Hematopoietic multipotent progenitor cell treated with erythropoietin and hydrocortisone succinate and interleukin-3 and kit ligand, for 4 days (in vitro differentiated cells): ENCODE data around the gene ATPAF1.
A peak's percentile ranks its signal among the peaks of the same experiment; 100 is the strongest.
"Not testable (repeated sequence)": the region's sequence is repeated elsewhere in the genome, so short reads cannot be mapped to it uniquely, and the experiment has no call there.

Source experiments
- DNase-seq: peaks from one replicate; pipeline ENCODE4 v3.0.0-alpha.2; 2015

ATPAF1 gene

GRCh38 chr1:46667782-46668760 lies at the start of gene ATPAF1:
TSS of gene ATPAF1 (minus strand) at chr1:46668364. CDS start at chr1:46668322, 42 bp downstream.
- DNase-seq: peak; percentile 91

- DNase-seq: no peak
Observed at GRCh38 chr1:46717654-46718053, 49.5 kb upstream of the ATPAF1 start.

GRCh38 chr1:46714976-46715375 lies 46.8 kb upstream of the ATPAF1 start:
- peak; percentile 44 for DNase-seq

GRCh38 chr1:46708121-46708520 lies 40.0 kb upstream of the ATPAF1 start:
- DNase-seq: no peak

- no peak for DNase-seq
Observed at GRCh38 chr1:46705408-46705807, 37.2 kb upstream of the ATPAF1 start.

GRCh38 chr1:46703927-46704641 lies 35.9 kb upstream of the ATPAF1 start:
- no peak for DNase-seq

GRCh38 chr1:46699666-46700065 lies 31.5 kb upstream of the ATPAF1 start:
- peak; percentile 29 for DNase-seq

- DNase-seq: no peak
Observed at GRCh38 chr1:46697053-46697452, 28.9 kb upstream of the ATPAF1 start.

- DNase-seq: not testable (repeated sequence)
Observed at GRCh38 chr1:46694676-46695075, 26.5 kb upstream of the ATPAF1 start.

- DNase-seq: no peak
Observed at GRCh38 chr1:46692811-46693770, 24.9 kb upstream of the ATPAF1 start.

GRCh38 chr1:46691997-46692790 lies 24.0 kb upstream of the ATPAF1 start:
- no peak for DNase-seq

GRCh38 chr1:46690931-46691421 lies 22.8 kb upstream of the ATPAF1 start:
- no peak for DNase-seq

- no peak for DNase-seq
Observed at GRCh38 chr1:46689897-46690296, 21.7 kb upstream of the ATPAF1 start.

- no peak for DNase-seq
Observed at GRCh38 chr1:46689356-46689755, 21.2 kb upstream of the ATPAF1 start.

GRCh38 chr1:46687921-46688509 lies 19.9 kb upstream of the ATPAF1 start:
- DNase-seq: peak; percentile 24

GRCh38 chr1:46687093-46687659 lies 19.0 kb upstream of the ATPAF1 start:
- DNase-seq: peak; percentile 82

GRCh38 chr1:46686255-46686654 lies 18.1 kb upstream of the ATPAF1 start:
- no peak for DNase-seq

- no peak for DNase-seq
Observed at GRCh38 chr1:46684670-46685069, 16.5 kb upstream of the ATPAF1 start.

GRCh38 chr1:46682064-46682463 lies 13.9 kb upstream of the ATPAF1 start:
- no peak for DNase-seq

- no peak for DNase-seq
Observed at GRCh38 chr1:46681333-46682034, 13.3 kb upstream of the ATPAF1 start.
